Measurements from ENCODE around the gene BARX1.
"Not testable (repeated sequence)": the region's sequence is repeated elsewhere in the genome, so short reads cannot be mapped to it uniquely, and the experiment has no call there.

The BARX1 gene

GRCh38 chr9:93976081-93976480, 20.9 kb upstream of the BARX1 start:
- Histone ChIP-seq H3K4me1 (no peaks in the 10 kb centered on the region), H3K27ac (no peak overlapping the region), H3K36me3 (ENCODE audit: control insufficient read depth, insufficient read depth, low read length) (no peaks in the 10 kb centered on the region), H3K27me3 (ENCODE audit: control insufficient read depth, insufficient read depth, low read length) (no peaks in the 10 kb centered on the region), H3K4me3 (ENCODE audit: low read depth, low read length) (no peak overlapping the region), H3K4me2 (ENCODE audit: low read length) (no peak overlapping the region), H3K9ac (no peak overlapping the region), H3K9me3 (ENCODE audit: control insufficient read depth, low read length) (no peaks in the 10 kb centered on the region), H3K79me2 (no peaks in the 10 kb centered on the region), H2AFZ (no peak overlapping the region)
- no peak for TF ChIP-seq CTCF (IDR thresholded peaks at IDR 0.05)

- Histone ChIP-seq H3K36me3 (ENCODE audit: control insufficient read depth, insufficient read depth, low read length) (no peaks in the 10 kb centered on the region), H3K4me2 (ENCODE audit: low read length) (no peak overlapping the region), H3K4me3 (ENCODE audit: low read depth, low read length) (no peak overlapping the region), H3K79me2 (no peaks in the 10 kb centered on the region), H3K27ac (no peak overlapping the region), H3K9me3 (ENCODE audit: control insufficient read depth, low read length) (no peaks in the 10 kb centered on the region), H2AFZ (no peak overlapping the region), H3K27me3 (ENCODE audit: control insufficient read depth, insufficient read depth, low read length) (no peaks in the 10 kb centered on the region), H3K4me1 (no peaks in the 10 kb centered on the region), H3K9ac (no peak overlapping the region)
- no peak for TF ChIP-seq CTCF (IDR thresholded peaks at IDR 0.05)
Observed at GRCh38 chr9:93975262-93975661, 20.1 kb upstream of the BARX1 start.

GRCh38 chr9:93974151-93974550, 19.0 kb upstream of the BARX1 start:
- Histone ChIP-seq H3K4me1 (no peaks in the 10 kb centered on the region), H3K4me3 (ENCODE audit: low read depth, low read length) (no peak overlapping the region), H3K9me3 (ENCODE audit: control insufficient read depth, low read length) (no peaks in the 10 kb centered on the region), H3K27ac (no peak overlapping the region), H3K79me2 (no peaks in the 10 kb centered on the region), H3K9ac (no peak overlapping the region), H2AFZ (no peak overlapping the region), H3K4me2 (ENCODE audit: low read length) (no peak overlapping the region), H3K36me3 (ENCODE audit: control insufficient read depth, insufficient read depth, low read length) (no peaks in the 10 kb centered on the region), H3K27me3 (ENCODE audit: control insufficient read depth, insufficient read depth, low read length) (no peaks in the 10 kb centered on the region)
- no peak for TF ChIP-seq CTCF (IDR thresholded peaks at IDR 0.05)

- not testable (repeated sequence) for H3K9me3 ChIP-seq (ENCODE audit: control insufficient read depth, low read length); H3K4me2 ChIP-seq (ENCODE audit: low read length); H3K79me2 ChIP-seq; H3K4me3 ChIP-seq (ENCODE audit: low read depth, low read length); H3K27ac ChIP-seq; H3K36me3 ChIP-seq (ENCODE audit: control insufficient read depth, insufficient read depth, low read length); H3K9ac ChIP-seq; H2AFZ ChIP-seq; H3K4me1 ChIP-seq; H3K27me3 ChIP-seq (ENCODE audit: control insufficient read depth, insufficient read depth, low read length)
Observed at GRCh38 chr9:93972655-93973054, 17.5 kb upstream of the BARX1 start.

GRCh38 chr9:93969328-93969661, 14.1 kb upstream of the BARX1 start:
- Histone ChIP-seq H3K79me2 (no peaks in the 10 kb centered on the region), H3K36me3 (ENCODE audit: control insufficient read depth, insufficient read depth, low read length) (no peaks in the 10 kb centered on the region), H3K27me3 (ENCODE audit: control insufficient read depth, insufficient read depth, low read length) (no peaks in the 10 kb centered on the region), H3K27ac (no peak overlapping the region), H3K9ac (no peak overlapping the region), H3K9me3 (ENCODE audit: control insufficient read depth, low read length) (no peaks in the 10 kb centered on the region), H3K4me3 (ENCODE audit: low read depth, low read length) (no peak overlapping the region), H2AFZ (no peak overlapping the region), H3K4me1 (no peaks in the 10 kb centered on the region), H3K4me2 (ENCODE audit: low read length) (no peak overlapping the region)
- no peak for TF ChIP-seq CTCF (IDR thresholded peaks at IDR 0.05)

All from parathyroid adenoma (tissue), 2 donors.